Hippocampal formation (tissue), 2 donors: Measurements from ENCODE around the gene GALNT18.

ENCODE experiments used
- DNase-seq, 2 donors: peaks; one replicate each; lab custom pipeline; 2025; lab: John Stamatoyannopoulos, UW

Gene GALNT18

DNA sequence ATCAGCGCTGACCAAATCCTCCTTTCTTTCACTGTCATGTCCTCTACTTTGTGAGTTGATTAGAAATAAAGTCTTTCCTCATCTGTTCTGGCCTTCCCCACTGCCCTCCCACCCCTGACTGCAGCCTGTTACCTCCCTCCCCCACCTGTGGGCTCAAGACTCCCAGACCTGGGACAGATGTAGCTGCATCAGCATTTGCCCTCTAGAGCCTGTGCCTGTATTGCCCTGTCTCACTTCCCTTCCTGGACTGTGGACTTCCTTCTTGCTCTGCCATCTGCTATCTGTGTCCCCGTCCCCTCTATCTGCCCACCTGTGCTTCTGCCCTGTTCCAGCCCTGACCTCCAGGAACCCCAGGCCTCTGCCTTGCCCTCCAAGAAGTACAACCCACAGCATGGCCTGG lies 122.5 kb downstream of the GALNT18 start:
- no peak for DNase-seq

GRCh38 chr11:11498195-11498594 lies 123.6 kb downstream of the GALNT18 start:
- peak in 1 of 2 donors; percentile 38 for DNase-seq

DNA sequence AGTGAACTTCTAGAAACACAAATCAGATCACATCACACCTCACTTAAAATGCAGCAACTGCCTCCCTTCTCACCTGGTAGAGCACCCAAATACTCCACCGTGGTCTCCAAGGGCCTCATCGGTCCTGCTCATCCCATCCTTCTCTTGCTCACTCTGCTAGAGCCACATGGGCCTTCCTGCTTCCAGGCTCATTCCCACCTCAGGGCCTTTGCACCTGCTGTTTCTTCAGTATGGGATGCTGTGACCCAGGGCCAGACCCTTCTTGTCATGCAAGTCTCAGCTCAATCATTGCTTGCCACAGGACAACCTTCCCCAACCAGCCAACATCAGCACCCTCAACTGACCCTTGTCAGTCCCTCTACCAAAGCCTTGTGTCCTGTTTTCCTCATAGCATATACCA lies 124.9 kb downstream of the GALNT18 start:
- DNase-seq, result no peak

DNA sequence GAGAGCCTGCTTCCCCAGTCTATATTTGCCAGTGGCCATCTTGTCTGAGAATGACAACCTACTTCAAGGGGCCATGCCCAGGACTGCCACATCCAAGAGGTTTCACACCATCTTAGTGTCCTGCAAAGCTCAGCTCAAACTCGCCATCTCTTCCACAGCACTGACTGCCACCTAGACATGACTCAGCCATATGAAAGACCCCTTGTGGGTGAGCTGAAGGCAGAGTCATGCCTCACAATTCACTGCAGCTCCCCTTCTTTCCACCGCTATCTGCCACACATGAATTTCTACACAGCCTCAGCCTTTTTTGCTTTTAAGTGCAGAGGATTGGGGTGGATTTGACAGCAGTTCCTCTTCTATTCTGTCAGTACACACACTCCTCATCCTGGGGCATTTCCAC lies 127.5 kb downstream of the GALNT18 start:
- no peak for DNase-seq

DNA sequence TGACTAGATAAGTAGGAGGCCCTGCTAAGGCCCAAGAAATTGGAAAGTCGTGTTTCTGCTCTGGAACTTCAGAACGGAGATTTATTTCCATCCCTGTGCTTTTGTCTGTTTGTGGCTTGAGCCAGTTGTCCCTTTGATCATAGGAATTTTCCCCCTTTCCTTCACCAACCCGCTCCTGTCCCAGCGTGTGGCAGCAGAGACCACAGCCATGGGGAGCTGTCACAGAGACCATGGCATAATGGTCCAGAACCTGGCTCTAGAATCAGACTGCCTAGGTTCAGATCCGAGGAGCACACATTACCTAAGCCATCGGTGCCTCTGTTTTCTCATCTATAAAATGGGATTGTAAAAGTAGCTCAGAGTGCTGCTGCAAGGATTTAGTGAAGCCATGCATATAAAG lies 128.1 kb downstream of the GALNT18 start:
- DNase-seq, result no peak

GRCh38 chr11:11491589-11491988 lies 130.2 kb downstream of the GALNT18 start:
- DNase-seq, result no peak

GRCh38 chr11:11491014-11491413 lies 130.8 kb downstream of the GALNT18 start:
- no peak for DNase-seq

- DNase-seq, result no peak
Measured at GRCh38 chr11:11486423-11486822, 135.4 kb downstream of the GALNT18 start.

GRCh38 chr11:11486002-11486401 lies 135.8 kb downstream of the GALNT18 start:
- DNase-seq, result no peak

GRCh38 chr11:11483627-11484026 lies 138.2 kb downstream of the GALNT18 start:
- no peak for DNase-seq

GRCh38 chr11:11482730-11483129 lies 139.1 kb downstream of the GALNT18 start:
- DNase-seq, result no peak

GRCh38 chr11:11481371-11481770 lies 140.4 kb downstream of the GALNT18 start:
- DNase-seq, result no peak

DNA sequence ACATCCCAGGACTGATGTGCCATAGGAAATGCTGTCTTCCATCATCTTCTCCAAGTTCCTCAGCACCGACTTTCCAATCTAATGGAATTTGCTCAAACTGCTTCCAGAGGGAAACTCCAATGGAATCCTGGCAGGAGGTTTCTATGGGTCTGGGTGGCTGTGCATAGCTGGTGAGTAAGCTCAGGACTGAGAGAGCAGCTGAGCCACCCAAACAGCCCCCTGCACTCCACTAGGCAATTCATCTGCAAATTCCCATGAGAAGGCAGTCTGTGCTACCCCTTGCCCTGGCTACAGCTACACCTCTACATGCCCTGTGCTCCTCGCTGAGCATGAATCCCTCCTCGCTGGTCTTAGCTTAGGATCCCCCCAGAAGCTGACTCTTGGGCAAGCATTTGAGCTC lies 140.8 kb downstream of the GALNT18 start:
- DNase-seq, result no peak

- DNase-seq, result no peak
Measured at GRCh38 chr11:11478687-11479086, 143.1 kb downstream of the GALNT18 start.

GRCh38 chr11:11477695-11478420 lies 143.9 kb downstream of the GALNT18 start:
- no peak for DNase-seq

DNA sequence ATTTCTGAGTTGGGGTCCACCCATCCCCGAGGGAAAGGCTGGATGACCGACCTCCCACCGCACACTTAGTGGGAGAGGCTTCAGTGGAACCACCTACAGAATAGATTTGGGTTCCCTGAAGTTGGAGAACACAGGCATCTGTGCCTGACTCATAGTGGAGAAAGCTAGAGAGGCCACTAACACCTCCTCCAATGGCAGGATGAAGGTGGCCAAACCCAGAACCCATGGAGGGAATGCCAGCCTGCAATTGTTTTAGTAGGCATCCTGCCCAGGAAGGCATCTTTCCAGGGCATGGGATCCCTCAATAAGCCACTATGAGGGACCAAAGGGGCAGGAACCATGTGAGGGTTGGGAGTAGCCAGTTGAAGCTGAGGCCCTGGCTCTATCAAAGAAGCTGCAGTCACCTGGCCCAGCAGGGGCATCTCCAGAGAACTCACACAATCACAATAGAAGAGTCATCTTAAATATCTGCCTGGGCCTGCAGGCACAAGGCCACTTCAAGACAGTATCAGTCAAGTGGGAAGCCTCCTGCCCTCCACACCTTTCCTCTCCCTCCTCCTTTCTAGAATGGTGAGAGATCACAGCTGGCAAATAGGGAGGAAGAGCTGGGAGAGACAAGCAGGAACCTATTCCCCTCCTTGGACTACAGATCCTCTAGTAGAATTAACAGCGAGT lies 144.7 kb downstream of the GALNT18 start:
- DNase-seq, result peak in 1 of 2 donors; percentile 52

DNA sequence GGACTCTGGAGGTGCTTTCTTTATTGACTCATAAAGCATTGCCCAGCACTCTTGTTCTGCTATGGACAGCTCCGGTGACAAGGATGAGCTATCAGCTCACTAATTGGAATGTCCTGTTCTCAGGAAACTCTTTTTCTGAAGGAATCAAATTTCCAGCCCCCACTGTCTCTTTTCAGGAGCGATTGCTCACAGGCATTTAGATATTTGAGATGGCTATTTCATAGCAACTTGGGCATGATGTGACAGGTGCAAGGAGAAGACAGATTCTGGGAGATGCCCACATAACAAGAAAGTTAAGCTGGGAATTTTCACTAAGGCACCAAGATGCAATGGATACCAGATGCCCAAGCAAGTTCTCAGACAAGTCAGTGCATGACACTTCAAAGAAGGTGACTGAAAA lies 145.3 kb downstream of the GALNT18 start:
- no peak for DNase-seq

DNA sequence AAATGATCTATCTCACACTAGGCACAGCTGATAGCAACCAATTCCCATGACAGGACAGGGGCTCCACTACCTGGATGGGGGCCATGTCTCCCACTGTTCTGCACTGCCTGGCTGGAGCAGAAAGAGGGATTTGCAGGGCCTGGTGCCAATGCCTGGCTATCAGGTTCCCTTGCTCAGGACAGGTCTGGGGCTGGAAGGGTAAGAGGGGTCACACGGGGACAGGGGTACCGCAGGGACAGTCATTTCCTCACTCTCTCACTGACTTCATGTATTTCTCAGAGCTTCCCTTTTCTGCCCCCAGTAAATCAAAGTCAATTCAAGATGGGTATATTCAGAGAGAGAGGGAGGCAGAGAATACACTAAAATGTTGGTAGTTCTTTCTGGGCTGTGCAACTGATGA lies 149.7 kb downstream of the GALNT18 start:
- no peak for DNase-seq

GRCh38 chr11:11471201-11471600 lies 150.6 kb downstream of the GALNT18 start:
- DNase-seq, result no peak

GRCh38 chr11:11468954-11469353 lies 152.9 kb downstream of the GALNT18 start:
- no peak for DNase-seq

DNA sequence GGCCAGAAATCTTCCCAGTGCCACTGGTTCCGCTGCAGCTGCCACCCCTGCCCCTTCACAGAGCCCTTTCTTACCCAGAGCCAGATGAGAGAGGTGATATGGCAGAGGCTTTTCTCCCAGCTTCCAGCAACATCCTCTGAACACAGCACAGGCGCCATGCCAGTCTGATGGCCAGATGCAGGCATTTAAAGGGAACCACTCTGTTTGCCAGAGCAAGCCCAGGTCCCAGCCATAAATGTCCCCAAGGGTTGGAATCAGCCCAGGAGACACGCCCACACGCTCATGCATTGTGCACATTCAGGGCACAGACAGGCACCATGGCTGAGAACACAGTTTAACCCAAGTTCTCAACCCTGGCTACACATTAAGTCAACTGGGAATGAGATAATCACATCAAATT lies 154.5 kb downstream of the GALNT18 start:
- no peak for DNase-seq

GRCh38 chr11:11464555-11464954 lies 157.2 kb downstream of the GALNT18 start:
- no peak for DNase-seq

GRCh38 chr11:11463405-11463804 lies 158.4 kb downstream of the GALNT18 start:
- no peak for DNase-seq

GRCh38 chr11:11461473-11461872 lies 160.3 kb downstream of the GALNT18 start:
- DNase-seq, result peak; percentile 10 to 16
